Measurements from ENCODE around the gene BRF1.

BRF1 gene

DNA sequence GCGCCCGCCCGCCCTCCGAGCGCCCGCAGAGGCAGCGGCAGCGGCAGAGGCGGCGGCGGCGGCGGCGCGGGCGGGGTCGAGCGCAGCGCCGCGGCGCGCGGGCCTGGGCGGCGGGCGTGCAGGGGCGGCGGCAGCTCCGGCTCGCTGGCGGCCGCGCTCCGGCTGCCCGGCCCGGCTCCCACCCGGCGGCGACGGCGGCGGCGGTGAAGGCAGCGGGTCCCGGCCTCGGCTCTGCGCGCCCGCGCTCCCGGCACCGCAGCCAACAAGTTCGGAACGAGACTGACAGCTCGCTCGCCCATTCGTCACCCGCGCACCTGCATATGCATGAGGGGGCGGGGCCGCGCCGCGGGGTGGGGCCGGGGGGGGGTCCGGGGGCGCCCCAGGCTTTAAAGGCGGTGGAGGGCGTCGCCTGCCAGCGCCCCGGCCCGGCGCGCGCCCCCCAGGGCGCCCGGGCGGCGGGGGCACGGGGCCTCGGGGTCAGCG lies 132.3 kb downstream of the BRF1 start, which contains the start of gene JAG2:
TSS of gene JAG2 (minus strand) at position 281 of the 483 bp plus-strand sequence. CDS start 356 bp downstream, outside the sequence.
- peak within 1 kb of the TSS; percentile 92 for H3K27ac ChIP-seq
- H3K4me1 ChIP-seq = peaks cover 90% of the 10 kb centered on the region
- peaks cover 59% of the 10 kb centered on the region for H4K20me1 ChIP-seq
- H3K9ac ChIP-seq = peak within 1 kb of the TSS; percentile 85
- H3K27me3 ChIP-seq = no peaks in the 10 kb centered on the region
- H3K36me3 ChIP-seq = no peaks in the 10 kb centered on the region
- peak within 1 kb of the TSS; percentile 98 for H3K4me2 ChIP-seq
- H3K9me3 ChIP-seq = no peaks in the 10 kb centered on the region
- no peak for TF ChIP-seq Cebpa-rat (IDR thresholded peaks at IDR 0.05)
- peak within 1 kb of the TSS; percentile 78 for H3K4me3 ChIP-seq

- TF ChIP-seq Cebpa-rat (IDR thresholded peaks at IDR 0.05) = no peak
- H3K4me1 ChIP-seq = peaks cover 90% of the 10 kb centered on the region
- peak overlapping the region; percentile 85 for H3K9ac ChIP-seq
- peak overlapping the region; percentile 92 for H3K27ac ChIP-seq
- peaks cover 61% of the 10 kb centered on the region for H4K20me1 ChIP-seq
- H3K27me3 ChIP-seq = no peaks in the 10 kb centered on the region
- H3K36me3 ChIP-seq = no peaks in the 10 kb centered on the region
- H3K4me3 ChIP-seq = peak overlapping the region; percentile 78
- H3K4me2 ChIP-seq = peak overlapping the region; percentile 94
- H3K9me3 ChIP-seq = no peaks in the 10 kb centered on the region
Observed at GRCh38 chr14:105168093-105168420, 132.7 kb downstream of the BRF1 start.

DNA sequence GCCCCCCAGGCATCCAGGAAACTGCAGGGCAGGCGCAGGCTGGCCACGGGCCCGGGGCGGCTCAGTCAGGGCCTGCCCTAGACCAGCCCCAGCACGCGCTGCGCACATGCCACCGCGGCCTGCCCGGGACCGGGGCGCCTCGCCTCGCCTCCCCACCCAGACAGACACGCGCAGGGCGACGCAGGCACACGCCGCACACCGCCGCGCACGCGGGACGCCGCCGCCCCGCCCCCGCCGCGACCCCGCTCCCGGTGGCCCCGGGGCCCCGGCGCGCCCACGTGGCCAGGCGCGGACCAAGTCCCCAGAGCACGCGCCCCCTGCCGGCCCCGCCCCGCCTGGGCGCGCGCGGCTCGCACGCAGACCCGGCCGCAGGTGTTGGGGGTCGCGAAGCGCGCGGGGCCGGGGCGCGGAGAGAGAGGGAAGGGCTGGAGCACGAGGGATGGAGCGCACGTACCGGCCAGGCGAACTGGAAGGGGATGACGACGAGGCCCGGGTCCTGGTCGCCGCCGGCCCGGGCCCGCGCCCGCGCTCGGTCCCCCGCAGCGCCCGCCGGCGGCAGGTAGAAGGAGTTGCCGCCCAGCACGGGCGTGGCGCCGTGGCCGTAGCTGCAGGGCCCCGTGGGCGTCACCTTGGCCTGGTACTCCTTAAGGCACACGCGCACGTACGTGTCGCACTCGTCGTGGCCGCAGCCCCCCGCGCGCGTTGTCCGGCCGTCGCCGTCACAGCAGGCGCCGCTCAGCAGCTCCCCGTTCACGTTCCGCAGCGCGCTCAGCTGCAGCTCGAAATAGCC lies 133.3 kb downstream of the BRF1 start:
- Histone ChIP-seq H3K27me3 (no peaks in the 10 kb centered on the region), H3K36me3 (no peaks in the 10 kb centered on the region), H3K9me3 (no peaks in the 10 kb centered on the region), H3K4me2 (peak overlapping the region; percentile 94), H3K27ac (peak overlapping the region; percentile 92), H3K9ac (peak overlapping the region; percentile 85), H4K20me1 (peaks cover 62% of the 10 kb centered on the region), H3K4me3 (peak overlapping the region; percentile 78), H3K4me1 (peaks cover 90% of the 10 kb centered on the region)
- no peak for TF ChIP-seq Cebpa-rat (IDR thresholded peaks at IDR 0.05)

DNA sequence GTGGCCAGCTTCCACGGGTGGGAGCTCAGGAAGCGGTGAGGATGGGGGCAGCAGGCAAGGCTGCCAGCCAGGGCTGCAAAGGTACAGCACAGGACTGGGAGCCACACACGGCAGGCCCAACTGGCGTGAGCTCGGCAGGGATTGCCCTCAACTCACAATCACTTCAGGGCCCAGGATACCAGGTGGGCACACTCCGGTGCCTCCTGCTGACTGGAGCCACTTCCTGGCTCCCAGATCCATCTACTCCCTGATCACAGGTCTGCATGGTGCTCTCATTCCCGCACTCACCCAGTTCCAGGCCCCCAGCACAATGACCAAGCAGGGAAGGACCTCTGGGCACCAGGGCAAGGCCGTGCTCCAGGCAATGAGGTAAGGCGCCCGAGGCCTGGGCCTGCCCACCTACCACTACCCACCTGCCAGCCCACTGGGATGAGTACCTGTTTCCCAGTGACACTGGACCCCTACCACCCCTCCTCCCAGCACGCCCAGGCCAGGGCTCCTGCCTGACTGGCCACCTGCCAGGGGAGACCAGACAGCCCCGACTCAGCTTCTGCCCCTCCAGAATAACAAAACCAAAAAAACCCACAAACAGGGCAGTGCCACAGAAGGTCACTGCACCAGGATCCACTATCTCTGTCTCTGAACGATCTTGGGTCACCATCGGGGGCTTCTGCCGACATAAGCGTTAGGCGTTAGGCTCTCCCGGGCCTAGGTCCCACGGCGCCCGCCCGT lies 134.1 kb downstream of the BRF1 start:
- peaks cover 90% of the 10 kb centered on the region for H3K4me1 ChIP-seq
- H3K36me3 ChIP-seq = no peaks in the 10 kb centered on the region
- no peaks in the 10 kb centered on the region for H3K9me3 ChIP-seq
- H3K9ac ChIP-seq = peak overlapping the region; percentile 85
- H3K4me2 ChIP-seq = peak overlapping the region; percentile 94
- TF ChIP-seq Cebpa-rat (IDR thresholded peaks at IDR 0.05) = no peak
- peak overlapping the region; percentile 78 for H3K4me3 ChIP-seq
- H3K27me3 ChIP-seq = no peaks in the 10 kb centered on the region
- peak overlapping the region; percentile 92 for H3K27ac ChIP-seq
- peaks cover 62% of the 10 kb centered on the region for H4K20me1 ChIP-seq

DNA sequence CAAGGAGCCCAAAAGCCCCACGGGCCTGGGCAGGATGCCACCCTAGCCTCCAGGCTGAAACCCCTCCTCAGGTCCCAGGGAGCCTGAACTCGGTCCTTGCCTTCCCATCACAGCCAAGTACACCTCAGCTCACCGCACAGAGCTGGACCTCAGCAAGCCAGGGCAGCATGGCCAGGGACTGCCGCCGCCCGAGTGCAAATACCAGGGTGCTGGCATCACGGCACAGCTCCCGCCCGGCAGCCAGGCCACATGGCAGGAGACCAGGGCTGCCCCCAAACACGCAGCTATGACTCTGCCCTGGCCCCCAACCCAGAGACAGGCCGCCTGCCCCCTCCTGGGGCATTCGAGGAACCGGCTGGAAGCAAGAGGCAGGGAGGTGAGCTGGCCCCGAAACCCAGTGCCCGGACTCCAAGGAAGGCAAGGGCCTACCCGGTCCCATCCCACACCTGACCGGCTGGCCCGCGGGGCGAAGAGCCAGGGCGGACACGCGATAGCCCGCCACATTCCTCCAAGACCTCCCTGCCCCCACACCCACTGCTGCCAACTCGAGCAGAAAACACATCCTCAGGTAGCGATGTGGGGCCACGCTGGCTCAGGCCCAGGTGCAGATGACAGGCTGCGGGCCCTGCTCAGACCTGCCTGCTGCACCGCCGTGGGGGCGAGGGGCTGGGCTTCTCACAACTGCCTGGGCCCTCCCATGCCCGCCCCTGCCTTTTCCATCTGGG lies 134.9 kb downstream of the BRF1 start:
- Histone ChIP-seq H3K4me3 (peak overlapping the region; percentile 78), H3K4me1 (peaks cover 90% of the 10 kb centered on the region), H3K27me3 (no peaks in the 10 kb centered on the region), H3K9me3 (no peaks in the 10 kb centered on the region), H3K27ac (peak overlapping the region; percentile 92), H3K4me2 (peak overlapping the region; percentile 94), H4K20me1 (peaks cover 62% of the 10 kb centered on the region), H3K36me3 (no peaks in the 10 kb centered on the region), H3K9ac (peak overlapping the region; percentile 85)
- TF ChIP-seq Cebpa-rat (IDR thresholded peaks at IDR 0.05) = no peak

- H3K4me2 ChIP-seq = peak overlapping the region; percentile 94
- H4K20me1 ChIP-seq = peaks cover 68% of the 10 kb centered on the region
- peak overlapping the region; percentile 92 for H3K27ac ChIP-seq
- no peaks in the 10 kb centered on the region for H3K36me3 ChIP-seq
- TF ChIP-seq Cebpa-rat (IDR thresholded peaks at IDR 0.05) = no peak
- H3K27me3 ChIP-seq = no peaks in the 10 kb centered on the region
- H3K4me3 ChIP-seq = peak overlapping the region; percentile 78
- H3K9ac ChIP-seq = peak overlapping the region; percentile 85
- H3K9me3 ChIP-seq = no peaks in the 10 kb centered on the region
- H3K4me1 ChIP-seq = peaks cover 90% of the 10 kb centered on the region
Observed at GRCh38 chr14:105165134-105165704, 135.6 kb downstream of the BRF1 start.

GRCh38 chr14:105163040-105163742 lies 137.6 kb downstream of the BRF1 start:
- Histone ChIP-seq H3K9me3 (no peaks in the 10 kb centered on the region), H3K27ac (peak overlapping the region; percentile 92), H3K9ac (peak overlapping the region; percentile 34), H3K36me3 (peaks cover 1% of the 10 kb centered on the region; the same call in 1 of the 2 replicates), H3K4me2 (peak overlapping the region; percentile 94), H3K4me1 (peaks cover 89% of the 10 kb centered on the region), H3K27me3 (no peaks in the 10 kb centered on the region), H3K4me3 (0 out of 2 replicates have a peak overlapping the region, but pooled peaks have one; percentile 25), H4K20me1 (peaks cover 81% of the 10 kb centered on the region)
- no peak for TF ChIP-seq Cebpa-rat (IDR thresholded peaks at IDR 0.05)

- Histone ChIP-seq H3K4me1 (peaks cover 93% of the 10 kb centered on the region), H4K20me1 (peaks cover 87% of the 10 kb centered on the region), H3K27ac (peak overlapping the region; percentile 92)
Observed at GRCh38 chr14:105162669-105162979, 138.2 kb downstream of the BRF1 start.

More at GRCh38 chr14:105162669-105162979, 138.2 kb downstream of the BRF1 start:
- H3K9ac ChIP-seq = peak overlapping the region; percentile 34
- peak overlapping the region; percentile 25; the same call in 1 of the 2 replicates for H3K4me3 ChIP-seq
- no peak for TF ChIP-seq Cebpa-rat (IDR thresholded peaks at IDR 0.05)
- H3K4me2 ChIP-seq = peak overlapping the region; percentile 94
- no peaks in the 10 kb centered on the region for H3K9me3 ChIP-seq
- peaks cover 7% of the 10 kb centered on the region for H3K36me3 ChIP-seq
- no peaks in the 10 kb centered on the region for H3K27me3 ChIP-seq

All from BLaER1 (cell line).